Uterus (tissue), 4 donors: ENCODE measurements around the gene TMEM250. TPM values are rescaled to one million over a fixed set of nuclear protein-coding genes. Genes with fewer than 3 reads are reported as not detected.

Source experiments
- DNase-seq, 2 donors: peaks; one replicate each; pipeline ENCODE4 v3.0.0-alpha.2; 2019 to 2020
- H3K27ac ChIP-seq, 2 donors: fragments of 200-600 bp; sonication (generic); 1 replicate in 1 of 2; 2 replicates in 1 of 2; pipeline ENCODE4 v1.5.1; 2016 to 2018
- H3K27me3 ChIP-seq, 2 donors: fragments of 200-600 bp; sonication (generic); one replicate each; pipeline ENCODE4 v1.5.1; 2018 to 2019; ENCODE audit warnings: control low read depth in 1 of 2
- H3K36me3 ChIP-seq, 2 donors: fragments of 200-600 bp; sonication (generic); one replicate each; pipeline ENCODE4 v1.5.1; 2019; ENCODE audit warnings: control low read depth in 1 of 2
- H3K4me1 ChIP-seq, 2 donors: fragments of 200-600 bp; sonication (generic); one replicate each; pipeline ENCODE4 v1.5.1; 2018 to 2019; ENCODE audit warnings: control low read depth in 1 of 2
- H3K4me3 ChIP-seq, 2 donors: fragments of 200-600 bp; sonication (generic); 1 replicate in 1 of 2; 2 replicates in 1 of 2; pipeline ENCODE4 v1.5.1; 2018 to 2019; ENCODE audit warnings: mild to moderate bottlenecking in 1 of 2
- H3K9me3 ChIP-seq, 2 donors: fragments of 200-600 bp; sonication (generic); one replicate each; pipeline ENCODE4 v1.5.1; 2019; ENCODE audit warnings: control low read depth in 1 of 2
- CTCF ChIP-seq, 4 experiments: fragments of 200-600 bp in 2 of 4; fragments of 450-650 bp in 2 of 4; sonication (generic) in 2 of 4; IDR thresholded peaks; one replicate each; pipeline ENCODE4 v1.5.1; 2016 to 2019; ENCODE audit warnings: antibody characterized with exemption in 4 of 4, mild to moderate bottlenecking in 2 of 4, moderate library complexity in 1 of 4
- POLR2A ChIP-seq, 2 donors: fragments of 450-650 bp; IDR thresholded peaks; one replicate each; pipeline ENCODE4 v1.6.1; 2016; ENCODE audit warnings: antibody characterized with exemption in 2 of 2, mild to moderate bottlenecking in 1 of 2, moderate library complexity in 1 of 2
- intact Hi-C: fragments of 100-400 bp; cut with DNase I; formaldehyde crosslinking; loops from one replicate; pipeline ENCODE4 v1.15.1; 2023; ENCODE audit warnings: low total_unique reads
- total RNA-seq, 4 donors: library from RNA; depleted of rRNA in 3 of 4; stranded (reverse); fragments of >200 nt in 3 of 4; gene quantifications; one replicate each; pipeline versions ENCODE4 v1.1.0 to v1.2.4, GENCODE V29; 2014 to 2023
- donor health status: DM: yes; HTN: yes; CAD: no.

Gene TMEM250
- total RNA-seq, 4 donors from 2014 or later, result 14.7 to 42.0 (median 28.0) TPM

GRCh38 chr9:136075881-136076678 is 42.6 kb downstream of the TMEM250 start:
- Histone ChIP-seq H3K4me1 (peaks cover 0 to 10% of the 10 kb centered on the region in 2 donors), H3K4me3 (no peak overlapping the region), H3K36me3 (no peaks in the 10 kb centered on the region), H3K27ac (no peak overlapping the region), H3K9me3 (no peaks in the 10 kb centered on the region), H3K27me3 (no peaks in the 10 kb centered on the region)
- TF ChIP-seq CTCF (IDR thresholded peaks at IDR 0.05) (no peak), POLR2A (IDR thresholded peaks at IDR 0.05) (no peak)
- DNase-seq, result no peak
- intact Hi-C loops, result no loop called here

- no peaks in the 10 kb centered on the region for H3K27me3 ChIP-seq
- no peak overlapping the region for H3K4me3 ChIP-seq
- no peaks in the 10 kb centered on the region for H3K36me3 ChIP-seq
- no peak overlapping the region for H3K27ac ChIP-seq
- peaks cover 0 to 10% of the 10 kb centered on the region in 2 donors for H3K4me1 ChIP-seq
- H3K9me3 ChIP-seq, result no peaks in the 10 kb centered on the region
- intact Hi-C loops, result no loop called here
- DNase-seq, result no peak
- no peak for TF ChIP-seq CTCF (IDR thresholded peaks at IDR 0.05)
- no peak for TF ChIP-seq POLR2A (IDR thresholded peaks at IDR 0.05)
These were observed 43.4 kb downstream of the TMEM250 start for GRCh38 chr9:136075134-136075841.

- H3K9me3 ChIP-seq, result no peaks in the 10 kb centered on the region
- peaks cover 0 to 6% of the 10 kb centered on the region in 2 donors for H3K4me1 ChIP-seq
- intact Hi-C loops, result no loop called here
- no peaks in the 10 kb centered on the region for H3K27me3 ChIP-seq
- DNase-seq, result no peak
- no peaks in the 10 kb centered on the region for H3K36me3 ChIP-seq
- TF ChIP-seq POLR2A (IDR thresholded peaks at IDR 0.05) (no peak), CTCF (IDR thresholded peaks at IDR 0.05) (no peak)
- H3K27ac ChIP-seq, result no peak overlapping the region
- no peak overlapping the region for H3K4me3 ChIP-seq
These were observed 44.0 kb downstream of the TMEM250 start for GRCh38 chr9:136074706-136075105.

Other genes starting within 250 kb of the TMEM250 start
- 10 to 100 TPM; 15.6 to 61.2 (median 43.2) TPM for gene CAMSAP1, start 211.3 kb downstream of the TMEM250 start, total RNA-seq
- 10 to 100 TPM; 25.1 to 46.1 (median 35.8) TPM for gene UBAC1, start 157.5 kb downstream of the TMEM250 start, total RNA-seq
- 10 to 100 TPM in 3 of 4 donors, 1 to 10 TPM in 1; 8.2 to 57.5 (median 19.1) TPM for gene NACC2, start 23.6 kb downstream of the TMEM250 start, total RNA-seq
- not detected for gene LHX3, start 86.3 kb upstream of the TMEM250 start, total RNA-seq
- gene QSOX2, start 126.9 kb upstream of the TMEM250 start, total RNA-seq, result 10 to 100 TPM in 2 of 4 donors, 1 to 10 TPM in 2; 5.6 to 13.1 (median 9.2) TPM
- gene CCDC187, start 185.2 kb upstream of the TMEM250 start, total RNA-seq, result 1 to 10 TPM in 2 of 4 donors, under 1 TPM in 2; 0.27 to 5.1 (median 2.2) TPM
- 10 to 100 TPM in 2 of 4 donors, 1 to 10 TPM in 2; 4.4 to 43.6 (median 24.1) TPM for gene GPSM1, start 208.7 kb upstream of the TMEM250 start, total RNA-seq
- 10 to 100 TPM in 3 of 4 donors, 1 to 10 TPM in 1; 6.8 to 29.4 (median 27.3) TPM for gene DNLZ, start 244.9 kb upstream of the TMEM250 start, total RNA-seq